ENCODE measurements around the gene NFKBIL1.
A peak's percentile ranks its signal among the peaks of the same experiment; 100 is the strongest.

NFKBIL1 gene

DNA sequence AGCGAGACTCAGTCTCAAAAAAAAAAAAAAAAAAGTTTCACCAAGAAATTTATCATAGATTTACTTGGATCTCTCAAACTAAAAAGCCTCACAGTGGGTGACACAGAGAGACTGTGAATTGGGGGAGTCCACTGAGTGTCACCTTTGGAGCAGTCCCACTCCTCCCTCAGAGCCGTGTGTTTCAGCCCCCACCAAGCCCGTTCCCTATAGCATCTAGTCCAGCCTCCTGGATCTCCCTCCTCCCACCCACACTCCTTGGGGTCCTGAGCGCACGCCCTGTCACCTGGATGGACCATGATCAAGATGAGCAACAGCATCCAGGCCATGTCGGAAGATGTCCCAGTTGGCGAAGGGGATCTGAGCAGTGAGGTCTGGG, 45.0 kb downstream of the NFKBIL1 start:
- no peak for DNase-seq (ENCODE audit: low read depth, low spot score)
- ChIA-PET CTCF (interaction anchor here (11.6 to 31.3 kb wide), 2 partner anchors 11 to 40 kb away, joined by 459 to 1569 read pairs; partner anchors contain the start of genes ATP6V1G2, DDX39B, LST1 and LTA), POLR2A (interaction anchor here (1.2 kb wide), 1 partner anchor 30 kb away, joined by 3 read pairs; no protein-coding TSS in a partner anchor)
- TF ChIP-seq, protein P1, sequence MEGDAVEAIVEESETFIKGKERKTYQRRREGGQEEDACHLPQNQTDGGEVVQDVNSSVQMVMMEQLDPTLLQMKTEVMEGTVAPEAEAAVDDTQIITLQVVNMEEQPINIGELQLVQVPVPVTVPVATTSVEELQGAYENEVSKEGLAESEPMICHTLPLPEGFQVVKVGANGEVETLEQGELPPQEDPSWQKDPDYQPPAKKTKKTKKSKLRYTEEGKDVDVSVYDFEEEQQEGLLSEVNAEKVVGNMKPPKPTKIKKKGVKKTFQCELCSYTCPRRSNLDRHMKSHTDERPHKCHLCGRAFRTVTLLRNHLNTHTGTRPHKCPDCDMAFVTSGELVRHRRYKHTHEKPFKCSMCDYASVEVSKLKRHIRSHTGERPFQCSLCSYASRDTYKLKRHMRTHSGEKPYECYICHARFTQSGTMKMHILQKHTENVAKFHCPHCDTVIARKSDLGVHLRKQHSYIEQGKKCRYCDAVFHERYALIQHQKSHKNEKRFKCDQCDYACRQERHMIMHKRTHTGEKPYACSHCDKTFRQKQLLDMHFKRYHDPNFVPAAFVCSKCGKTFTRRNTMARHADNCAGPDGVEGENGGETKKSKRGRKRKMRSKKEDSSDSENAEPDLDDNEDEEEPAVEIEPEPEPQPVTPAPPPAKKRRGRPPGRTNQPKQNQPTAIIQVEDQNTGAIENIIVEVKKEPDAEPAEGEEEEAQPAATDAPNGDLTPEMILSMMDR (IDR thresholded peaks at IDR 0.05; ENCODE audit: insufficient read depth, low read length, missing control alignments) = no peak
- H3K4me3 ChIP-seq (ENCODE audit: low read depth, low read length) = no peak overlapping the region

DNA sequence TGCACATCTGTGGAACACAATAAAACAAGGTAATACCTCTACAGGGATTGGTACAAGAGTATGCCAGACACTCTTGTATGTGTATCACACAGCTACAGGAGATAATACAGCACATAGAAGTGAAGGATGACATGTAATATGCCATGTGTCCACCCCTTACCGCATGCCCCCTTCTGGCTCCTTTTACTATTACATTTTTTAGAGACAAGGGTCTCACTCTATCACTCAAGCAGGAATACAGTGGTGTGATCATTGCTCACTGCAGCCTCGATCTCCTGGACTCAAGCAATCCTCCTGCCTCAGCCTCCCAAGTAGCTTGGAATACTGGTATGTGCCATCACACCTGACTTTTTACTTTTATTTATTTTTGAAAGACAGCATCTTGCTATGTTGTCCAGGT, 49.6 kb downstream of the NFKBIL1 start:
- no peak overlapping the region for H3K4me3 ChIP-seq (ENCODE audit: low read depth, low read length)
- CTCF ChIA-PET = interaction anchor here (0.8 to 31.3 kb wide), 8 partner anchors 15 to 107 kb away, joined by 3 to 1569 read pairs (median 54); partner anchors contain the start of genes AIF1, ATP6V1G2, DDX39B and LST1
- POLR2A ChIA-PET = no interaction called here
- no peak for DNase-seq (ENCODE audit: low read depth, low spot score)
- TF ChIP-seq, protein P1 (IDR thresholded peaks at IDR 0.05; ENCODE audit: insufficient read depth, low read length, missing control alignments) = peak; percentile 44

DNA sequence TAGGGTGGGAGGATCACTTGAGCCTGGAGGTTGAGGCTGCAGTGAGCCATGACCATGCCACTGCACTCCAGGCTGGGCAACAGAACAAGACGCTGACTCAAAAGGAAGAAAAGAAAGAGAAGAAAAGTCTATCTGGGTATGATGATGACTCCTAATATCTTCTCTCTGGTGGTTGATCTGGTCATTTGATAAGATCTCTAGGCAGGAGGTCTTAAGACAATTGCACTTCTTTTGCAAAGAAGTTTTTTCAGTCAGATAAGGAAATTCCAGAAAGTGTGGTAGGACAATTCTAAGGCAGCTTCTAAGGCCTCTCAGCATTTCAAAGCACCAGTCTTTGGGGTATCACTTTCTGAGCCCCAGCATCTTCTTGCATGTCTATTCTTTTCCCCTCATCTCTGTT, 59.9 kb downstream of the NFKBIL1 start:
- H3K4me3 ChIP-seq (ENCODE audit: low read depth, low read length) = no peak overlapping the region
- ChIA-PET POLR2A (interaction anchor here (0.6 kb wide), 1 partner anchor 220 kb away, joined by 3 read pairs; the partner anchor contains the start of gene HSPA1B), CTCF (interaction anchor here (0.7 to 12.1 kb wide), 4 partner anchors 10 to 61 kb away, joined by 3 to 148 read pairs (median 4); partner anchors contain the start of gene ATP6V1G2)
- TF ChIP-seq, protein P1 (IDR thresholded peaks at IDR 0.05; ENCODE audit: insufficient read depth, low read length, missing control alignments) = no peak
- no peak for DNase-seq (ENCODE audit: low read depth, low spot score)

Measured in AG04449 (cell line).